GM11168 (cell line): ENCODE results near the gene CSGALNACT2.

Experiments used
- in situ Hi-C: fragments of 300-500 bp; cut with MboI; formaldehyde crosslinking; loops from one replicate; pipeline ENCODE4 v1.12.0; 2022; ENCODE audit warnings: low sequenced_read_pairs; ENCODE audit not compliant: unreplicated experiment

Gene CSGALNACT2

DNA sequence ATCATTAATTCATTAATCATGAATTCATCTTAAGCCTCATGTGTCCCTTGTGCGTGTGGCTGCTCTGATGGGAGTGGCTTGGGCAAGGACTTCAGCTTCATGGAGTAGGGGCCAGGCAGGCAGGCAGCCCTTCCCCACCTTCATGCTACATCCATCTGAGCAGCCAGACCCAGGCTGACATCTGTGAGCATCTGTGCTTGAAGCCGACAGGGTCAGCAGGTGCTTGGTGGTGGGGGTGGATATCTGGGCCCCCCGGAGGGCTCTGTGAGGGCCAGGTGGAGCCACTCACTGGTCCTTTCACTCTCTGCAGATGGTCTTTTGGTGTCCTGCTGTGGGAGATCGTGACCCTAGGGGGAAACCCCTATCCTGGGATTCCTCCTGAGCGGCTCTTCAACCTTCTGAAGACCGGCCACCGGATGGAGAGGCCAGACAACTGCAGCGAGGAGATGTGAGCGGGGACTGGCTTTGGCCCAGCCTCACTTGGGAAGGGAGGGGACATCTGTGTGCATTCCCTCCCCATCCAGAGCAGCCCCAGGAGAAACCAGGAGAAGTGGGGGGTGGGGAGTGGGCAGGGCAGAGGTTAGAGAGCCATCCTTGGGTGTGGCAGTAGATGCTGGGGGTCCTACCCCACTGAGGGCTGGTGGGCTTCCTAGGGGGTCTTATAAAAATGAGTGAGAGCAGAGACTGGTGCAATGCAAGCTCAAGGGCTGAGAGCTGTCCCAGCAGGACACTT, 14.7 kb upstream of the CSGALNACT2 start:
- in situ Hi-C loops: no loop called here

DNA sequence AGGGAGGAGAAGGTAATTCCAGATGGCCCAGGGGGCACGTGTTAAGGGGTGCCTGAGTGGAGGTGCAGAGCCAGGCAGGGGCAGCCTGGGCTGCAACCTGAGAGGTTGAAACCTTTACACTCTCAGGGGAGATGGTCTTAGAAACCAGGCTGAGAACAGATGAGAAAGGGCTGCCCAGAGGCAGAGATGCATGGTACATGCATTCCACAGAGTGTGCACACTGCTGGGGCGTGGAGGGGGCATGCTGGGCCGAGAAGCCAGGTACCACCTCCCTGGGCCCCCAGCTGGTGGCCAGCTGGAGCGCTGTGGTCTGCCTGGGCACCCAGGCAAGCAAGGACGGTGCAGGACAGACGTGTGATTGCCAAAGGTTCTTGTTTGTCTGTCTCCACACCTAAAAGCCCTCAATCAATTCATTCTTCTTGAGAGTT, 14.1 kb upstream of the CSGALNACT2 start:
- in situ Hi-C loops: no loop called here

DNA sequence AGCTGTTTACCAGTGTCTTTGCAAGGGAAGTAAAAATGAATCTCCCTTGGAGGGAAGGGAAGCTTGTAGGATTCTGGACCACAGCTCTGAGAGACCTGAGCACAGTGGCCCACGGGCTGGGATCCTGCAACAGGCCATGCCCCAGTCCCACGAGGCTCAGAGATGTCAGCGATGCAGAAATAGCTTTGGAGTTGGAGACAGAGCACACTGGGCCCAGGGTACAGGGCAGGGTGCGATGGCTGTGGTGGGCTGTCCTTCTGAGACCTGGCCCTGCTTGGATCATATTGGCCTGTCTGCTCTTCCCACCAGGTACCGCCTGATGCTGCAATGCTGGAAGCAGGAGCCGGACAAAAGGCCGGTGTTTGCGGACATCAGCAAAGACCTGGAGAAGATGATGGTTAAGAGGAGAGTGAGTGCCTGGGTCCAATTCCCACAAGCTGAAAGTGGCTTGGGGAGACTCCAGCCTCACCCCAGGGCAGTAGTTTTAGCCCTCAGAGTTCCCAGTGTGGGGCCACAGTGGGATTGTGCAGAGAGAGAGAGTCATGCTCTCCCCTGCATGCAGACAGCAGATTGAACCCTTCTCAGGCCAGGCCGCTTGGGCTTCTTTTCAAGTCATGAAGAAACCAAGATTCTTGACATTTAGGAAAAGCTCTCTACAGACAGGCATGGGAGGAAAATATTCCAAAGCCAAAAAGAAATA, 13.5 kb upstream of the CSGALNACT2 start:
- in situ Hi-C loops: no loop called here

DNA sequence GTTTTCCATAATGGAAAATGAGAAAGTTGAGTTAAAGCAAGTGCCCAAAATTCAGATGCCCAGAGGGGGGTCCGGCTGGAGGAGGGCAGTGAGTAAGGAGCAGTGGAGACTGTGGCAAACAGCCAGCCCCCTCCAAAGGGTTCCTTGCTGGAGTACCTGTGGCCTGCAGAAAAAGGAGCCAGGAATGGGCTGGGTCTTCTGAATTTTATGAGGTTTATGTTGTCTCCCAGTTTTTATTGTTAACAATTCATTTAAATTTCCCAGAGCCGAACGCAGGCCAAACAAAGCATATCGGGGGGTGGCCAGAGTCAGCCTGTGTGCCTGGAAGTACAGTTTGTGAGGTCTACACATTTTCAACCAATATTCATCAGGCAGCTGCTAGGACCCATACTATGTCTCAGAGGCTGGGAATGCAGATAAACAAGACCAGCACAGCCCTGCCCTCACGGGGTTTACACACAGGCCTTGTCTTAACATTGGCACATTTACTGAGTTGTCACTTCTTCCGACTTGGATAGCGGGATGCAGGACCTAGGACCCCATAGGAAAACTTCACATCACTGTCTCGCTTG, 12.9 kb upstream of the CSGALNACT2 start:
- in situ Hi-C loops: no loop called here

DNA sequence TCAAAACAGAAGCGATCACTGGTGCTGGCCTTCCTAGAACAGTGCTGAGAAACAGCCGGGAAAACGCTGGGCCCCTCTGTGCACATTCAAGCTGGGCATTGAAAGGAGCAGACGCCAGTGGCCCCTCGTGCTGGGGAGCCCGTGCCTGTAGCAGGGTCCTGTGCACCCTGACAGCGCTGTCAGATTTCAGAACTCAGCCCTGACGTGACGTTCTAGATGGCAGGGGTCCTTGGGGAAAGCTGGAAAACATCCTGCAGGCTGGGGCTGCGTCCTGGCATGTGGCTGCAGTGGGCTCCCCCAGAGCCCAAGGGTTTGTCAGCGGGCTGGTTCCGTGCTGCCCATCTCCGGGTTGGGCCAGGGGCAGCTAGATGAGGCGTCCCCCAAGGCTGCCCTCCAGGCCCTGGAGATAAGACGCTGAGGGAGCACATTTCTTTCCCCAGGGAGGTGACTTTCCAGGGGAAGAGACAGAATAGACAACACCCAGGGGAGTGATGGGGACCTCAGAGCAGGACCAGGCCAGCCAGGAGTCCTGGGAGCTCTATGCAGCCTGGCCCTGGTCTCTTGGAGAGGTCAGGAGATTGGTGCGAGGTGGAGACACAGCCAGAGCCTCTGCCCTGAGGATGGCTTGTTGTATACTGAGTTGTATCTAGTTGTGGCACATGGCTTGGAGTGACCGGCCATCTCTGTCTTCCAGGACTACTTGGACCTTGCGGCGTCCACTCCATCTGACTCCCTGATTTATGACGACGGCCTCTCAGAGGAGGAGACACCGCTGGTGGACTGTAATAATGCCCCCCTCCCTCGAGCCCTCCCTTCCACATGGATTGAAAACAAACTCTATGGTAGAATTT, 12.1 kb upstream of the CSGALNACT2 start:
- in situ Hi-C loops: no loop called here

DNA sequence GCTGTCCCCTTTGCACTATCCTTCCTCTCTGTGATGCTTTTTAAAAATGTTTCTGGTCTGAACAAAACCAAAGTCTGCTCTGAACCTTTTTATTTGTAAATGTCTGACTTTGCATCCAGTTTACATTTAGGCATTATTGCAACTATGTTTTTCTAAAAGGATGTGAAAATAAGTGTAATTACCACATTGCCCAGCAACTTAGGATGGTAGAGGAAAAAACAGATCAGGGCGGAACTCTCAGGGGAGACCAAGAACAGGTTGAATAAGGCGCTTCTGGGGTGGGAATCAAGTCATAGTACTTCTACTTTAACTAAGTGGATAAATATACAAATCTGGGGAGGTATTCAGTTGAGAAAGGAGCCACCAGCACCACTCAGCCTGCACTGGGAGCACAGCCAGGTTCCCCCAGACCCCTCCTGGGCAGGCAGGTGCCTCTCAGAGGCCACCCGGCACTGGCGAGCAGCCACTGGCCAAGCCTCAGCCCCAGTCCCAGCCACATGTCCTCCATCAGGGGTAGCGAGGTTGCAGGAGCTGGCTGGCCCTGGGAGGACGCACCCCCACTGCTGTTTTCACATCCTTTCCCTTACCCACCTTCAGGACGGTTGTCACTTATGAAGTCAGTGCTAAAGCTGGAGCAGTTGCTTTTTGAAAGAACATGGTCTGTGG, 11.4 kb upstream of the CSGALNACT2 start:
- in situ Hi-C loops: no loop called here

DNA sequence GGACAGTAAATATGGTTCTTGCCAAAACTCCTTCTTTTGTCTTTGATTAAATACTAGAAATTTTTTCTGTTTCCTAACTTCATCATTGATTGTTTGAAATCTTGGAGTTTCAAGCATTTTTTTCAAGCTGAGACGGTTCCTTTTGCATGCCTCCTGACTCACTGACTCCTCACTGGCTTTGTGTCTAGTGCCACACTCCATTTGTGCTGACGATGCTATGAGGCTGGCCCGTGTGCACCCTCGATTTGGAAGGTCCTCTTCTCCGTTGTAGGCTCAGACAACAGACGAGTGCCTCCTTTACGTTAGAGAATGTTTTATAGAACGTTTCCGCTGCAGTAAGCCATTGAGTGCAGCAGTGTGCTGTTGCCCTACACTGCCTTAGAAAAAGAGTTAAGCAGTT, 10.8 kb upstream of the CSGALNACT2 start:
- in situ Hi-C loops: no loop called here

DNA sequence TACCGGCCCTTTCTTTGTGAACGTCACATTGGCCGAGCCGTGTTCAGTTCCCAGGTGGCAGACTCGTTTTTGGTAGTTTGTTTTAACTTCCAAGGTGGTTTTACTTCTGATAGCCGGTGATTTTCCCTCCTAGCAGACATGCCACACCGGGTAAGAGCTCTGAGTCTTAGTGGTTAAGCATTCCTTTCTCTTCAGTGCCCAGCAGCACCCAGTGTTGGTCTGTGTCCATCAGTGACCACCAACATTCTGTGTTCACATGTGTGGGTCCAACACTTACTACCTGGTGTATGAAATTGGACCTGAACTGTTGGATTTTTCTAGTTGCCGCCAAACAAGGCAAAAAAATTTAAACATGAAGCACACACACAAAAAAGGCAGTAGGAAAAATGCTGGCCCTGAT, 9.9 kb upstream of the CSGALNACT2 start:
- in situ Hi-C loops: no loop called here

DNA sequence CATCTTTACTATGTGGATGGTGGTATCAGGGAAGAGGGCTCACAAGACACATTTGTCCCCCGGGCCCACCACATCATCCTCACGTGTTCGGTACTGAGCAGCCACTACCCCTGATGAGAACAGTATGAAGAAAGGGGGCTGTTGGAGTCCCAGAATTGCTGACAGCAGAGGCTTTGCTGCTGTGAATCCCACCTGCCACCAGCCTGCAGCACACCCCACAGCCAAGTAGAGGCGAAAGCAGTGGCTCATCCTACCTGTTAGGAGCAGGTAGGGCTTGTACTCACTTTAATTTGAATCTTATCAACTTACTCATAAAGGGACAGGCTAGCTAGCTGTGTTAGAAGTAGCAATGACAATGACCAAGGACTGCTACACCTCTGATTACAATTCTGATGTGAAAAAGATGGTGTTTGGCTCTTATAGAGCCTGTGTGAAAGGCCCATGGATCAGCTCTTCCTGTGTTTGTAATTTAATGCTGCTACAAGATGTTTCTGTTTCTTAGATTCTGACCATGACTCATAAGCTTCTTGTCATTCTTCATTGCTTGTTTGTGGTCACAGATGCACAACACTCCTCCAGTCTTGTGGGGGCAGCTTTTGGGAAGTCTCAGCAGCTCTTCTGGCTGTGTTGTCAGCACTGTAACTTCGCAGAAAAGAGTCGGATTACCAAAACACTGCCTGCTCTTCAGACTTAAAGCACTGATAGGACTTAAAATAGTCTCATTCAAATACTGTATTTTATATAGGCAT, 9.1 kb upstream of the CSGALNACT2 start:
- in situ Hi-C loops: no loop called here

DNA sequence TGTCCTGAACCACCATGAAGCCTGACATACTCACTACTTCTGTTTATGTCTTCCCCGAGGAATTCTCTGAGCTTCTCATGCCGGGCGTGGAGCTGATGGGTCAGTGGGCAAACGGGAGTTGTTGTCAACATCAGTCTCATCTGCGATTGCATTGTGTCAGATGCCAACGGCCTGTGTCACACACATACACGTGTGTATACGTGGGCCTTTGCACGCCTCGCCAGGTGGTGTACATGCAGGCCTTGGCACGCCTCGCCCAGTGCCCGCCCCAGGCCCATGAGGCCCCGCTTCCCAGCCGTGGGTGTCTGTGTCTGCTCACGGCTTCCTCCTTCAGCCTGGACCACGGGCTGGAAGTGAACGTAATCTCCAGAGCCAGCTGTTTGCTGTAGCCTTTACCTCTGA, 7.5 kb upstream of the CSGALNACT2 start:
- in situ Hi-C loops: no loop called here

DNA sequence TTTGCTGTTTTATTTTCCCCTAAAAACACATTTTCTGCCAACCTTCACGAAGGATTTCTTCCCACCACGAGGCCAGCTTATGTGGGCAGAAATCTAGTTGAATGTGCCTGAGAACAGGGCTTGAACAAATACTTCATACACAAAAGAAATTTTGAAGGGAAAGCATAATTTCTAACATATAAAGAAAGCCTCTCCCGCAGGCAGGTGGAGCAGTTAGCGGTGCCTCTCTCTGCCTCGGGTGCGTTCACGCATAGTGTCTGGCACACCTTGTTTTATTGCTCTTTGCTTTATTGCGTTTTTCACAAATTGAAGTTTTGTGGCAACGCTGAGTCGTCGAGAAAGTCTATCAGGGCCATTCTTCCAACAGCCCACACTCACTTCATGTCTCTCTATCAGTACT, 7.0 kb upstream of the CSGALNACT2 start:
- in situ Hi-C loops: no loop called here

DNA sequence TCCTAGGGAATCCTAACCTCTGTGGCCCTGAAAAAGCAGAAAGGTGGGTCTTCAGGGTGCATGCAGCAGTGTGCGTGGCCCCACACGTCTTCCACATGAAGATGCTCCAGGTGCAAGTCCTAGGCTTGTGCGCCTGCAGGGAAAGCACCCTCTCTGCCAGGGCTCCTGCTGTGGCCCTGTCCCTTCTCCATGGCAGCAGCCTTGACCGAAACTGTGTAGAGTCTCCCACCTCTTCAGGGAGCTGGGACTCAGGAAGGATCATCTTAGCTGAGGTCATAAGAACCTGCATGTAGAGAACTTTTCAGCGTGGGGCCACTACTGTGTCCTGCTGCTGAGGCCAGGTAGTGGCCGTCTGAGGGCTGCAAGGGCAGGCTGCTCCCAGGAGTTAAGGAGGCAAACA, 6.3 kb upstream of the CSGALNACT2 start:
- in situ Hi-C loops: no loop called here

DNA sequence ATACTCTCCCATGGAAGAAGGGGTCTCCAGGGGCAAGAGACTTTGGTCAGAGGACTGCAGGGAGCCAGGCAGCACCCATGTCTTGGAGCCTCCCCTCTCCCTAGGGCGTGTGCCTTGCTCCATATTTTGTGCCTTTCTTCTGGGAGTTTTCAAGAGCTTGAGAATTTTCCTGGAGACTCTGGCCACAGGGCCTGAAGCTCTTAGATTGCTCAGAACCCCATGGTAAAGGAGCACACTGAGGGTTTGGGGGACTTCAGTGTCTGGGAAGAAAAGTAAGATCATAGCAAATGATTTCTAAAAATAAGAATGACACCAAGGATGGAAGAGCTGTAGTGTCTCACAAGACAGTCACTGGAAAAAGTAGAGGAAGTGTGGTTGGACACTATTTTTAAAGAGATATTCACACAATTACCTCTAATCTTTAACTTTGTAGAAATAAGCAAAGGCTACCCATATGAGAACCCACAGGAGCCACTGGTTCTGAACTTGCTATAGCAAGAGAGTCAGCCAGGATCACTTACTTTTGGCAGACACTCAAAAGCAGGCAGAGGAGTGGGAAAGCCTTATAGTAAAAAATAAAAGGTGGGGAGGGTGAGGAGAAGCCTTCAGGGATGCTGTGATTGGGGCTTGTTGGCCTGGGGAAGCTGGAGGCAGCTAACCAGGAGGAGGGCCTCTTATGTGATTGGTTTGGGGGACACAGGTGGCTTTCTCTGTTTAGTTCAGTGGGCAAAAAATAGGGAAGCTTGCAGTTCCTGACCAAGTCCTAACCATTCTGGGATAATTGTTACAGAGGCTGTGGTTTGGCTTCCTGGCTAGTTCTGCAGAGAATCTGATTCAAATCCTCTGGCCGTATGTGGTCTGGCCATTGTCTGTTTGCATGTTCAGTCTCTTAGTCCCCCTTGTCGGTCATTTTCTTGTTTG, 5.1 kb upstream of the CSGALNACT2 start:
- in situ Hi-C loops: no loop called here

DNA sequence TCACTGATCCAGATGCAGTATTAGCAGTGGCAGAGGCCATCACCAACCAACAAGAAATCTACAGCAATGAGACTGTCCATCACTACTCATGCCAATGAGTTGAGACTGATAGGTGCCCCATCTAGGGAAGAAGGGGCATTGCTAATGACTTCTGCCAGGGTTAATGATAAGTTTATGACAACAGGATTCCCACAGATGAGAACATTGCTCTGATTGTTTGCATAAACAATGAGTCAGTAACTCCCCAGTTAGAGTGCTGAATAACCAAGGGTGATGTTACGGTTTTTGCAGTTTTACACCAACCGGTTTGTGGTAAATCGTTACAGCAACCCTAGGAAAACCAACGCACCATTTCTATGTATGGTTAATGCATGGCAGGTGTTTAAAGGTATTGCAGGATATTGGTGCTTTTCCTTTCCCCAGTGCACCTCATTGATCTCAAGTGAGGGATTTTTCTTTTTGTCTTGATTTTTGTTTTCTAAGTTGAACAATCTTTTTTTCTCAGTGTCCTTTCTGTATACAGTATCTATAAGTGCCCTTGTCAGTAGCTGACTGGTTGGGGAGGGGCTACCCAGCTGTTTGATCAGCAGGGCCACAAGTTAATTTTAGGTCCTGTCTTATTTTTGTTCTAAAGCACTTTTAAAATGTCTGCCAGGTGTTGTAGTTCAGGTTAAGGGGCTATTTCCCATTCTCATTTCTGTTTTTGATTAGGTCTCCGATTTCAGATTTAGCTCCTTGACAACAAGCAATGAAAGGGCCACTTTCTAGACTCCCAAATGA, 3.9 kb upstream of the CSGALNACT2 start:
- in situ Hi-C loops: no loop called here

DNA sequence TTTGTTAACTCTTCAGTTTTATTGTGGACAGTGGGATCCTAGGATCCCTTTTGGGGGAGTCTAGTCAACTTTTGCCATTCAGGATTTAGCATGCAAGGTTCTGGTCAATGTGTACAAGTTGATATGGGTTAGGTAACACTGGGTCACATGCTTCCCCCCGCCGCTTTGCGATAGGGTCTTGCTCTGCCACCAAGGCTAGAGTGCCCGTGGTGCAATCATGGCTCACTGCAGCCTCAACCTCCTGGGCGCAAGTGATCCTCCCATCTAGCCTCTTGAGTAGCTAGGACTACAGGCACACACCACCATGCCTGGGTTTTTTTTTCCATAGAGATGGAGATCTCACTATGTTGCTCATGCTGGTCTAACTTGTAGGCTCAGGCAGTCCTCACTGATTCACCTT, 3.2 kb upstream of the CSGALNACT2 start:
- in situ Hi-C loops: no loop called here

DNA sequence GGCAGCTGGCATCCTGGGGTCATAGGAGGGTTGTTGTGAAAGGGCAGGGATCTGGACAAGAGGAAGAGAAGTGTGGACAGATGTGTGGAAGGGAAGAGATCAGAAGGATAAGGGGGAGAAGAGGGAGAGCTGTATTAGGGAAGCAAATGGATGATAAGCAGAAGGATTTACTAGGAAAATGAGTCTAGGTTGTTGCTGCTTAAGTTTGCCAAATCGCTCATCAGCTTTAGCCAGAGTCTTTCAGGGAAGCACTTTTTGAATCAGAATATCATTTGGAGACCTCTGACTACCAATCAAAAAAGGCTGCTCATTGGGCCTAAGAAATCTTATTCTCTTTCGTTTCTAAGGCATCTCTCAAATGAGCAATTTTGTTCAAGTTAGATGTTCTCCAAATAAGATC, 2.6 kb upstream of the CSGALNACT2 start:
- in situ Hi-C loops: no loop called here

DNA sequence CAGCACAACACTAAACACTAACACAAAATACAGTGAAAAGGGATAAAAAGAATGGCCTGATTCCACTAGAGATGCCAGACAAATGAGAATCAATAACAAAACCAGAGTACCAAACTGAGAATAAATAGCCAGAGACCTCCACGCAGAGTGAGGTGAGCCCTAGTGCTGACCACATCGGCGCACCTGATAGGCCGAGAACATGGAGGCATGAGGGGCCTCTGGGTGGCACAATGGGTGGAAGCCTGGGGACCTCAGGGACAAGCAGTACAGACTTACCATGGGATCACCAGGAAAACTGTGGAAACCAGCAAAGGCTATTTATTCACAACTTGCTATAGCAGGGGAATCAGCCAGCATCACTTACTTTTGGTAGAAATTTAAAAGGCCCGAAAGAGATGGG, 1.8 kb upstream of the CSGALNACT2 start:
- in situ Hi-C loops: no loop called here
